HepG2 (cell line): Measurements from ENCODE around the gene UNC93A. TPM values are rescaled to one million over a fixed set of nuclear protein-coding genes. Genes with fewer than 3 reads are reported as not detected.
A peak's percentile ranks its signal among the peaks of the same experiment; 100 is the strongest.

Source experiments
- ARHGAP35 ChIP-seq: sonication (generic); formaldehyde crosslinking; IDR thresholded peaks from 2 replicates; pipeline ENCODE4 v1.9.0; 2022; ENCODE audit warnings: mild to moderate bottlenecking, inconsistent platforms, moderate library complexity, missing genetic modification reagents, borderline replicate concordance
- CEBPG ChIP-seq: IDR thresholded peaks from 2 replicates; pipeline ENCODE4 v1.6.1; 2016
- CHCHD3 ChIP-seq: sonication (generic); formaldehyde crosslinking; IDR thresholded peaks from 2 replicates; pipeline ENCODE4 v1.8.0; 2022; ENCODE audit warnings: mild to moderate bottlenecking, missing genetic modification reagents, moderate library complexity
- FOSL2 ChIP-seq: sonication (generic); formaldehyde crosslinking; IDR thresholded peaks from 2 replicates; pipeline ENCODE4 v1.4.0; 2020; ENCODE audit warnings: missing genetic modification reagents
- FOXA1 ChIP-seq, 2 experiments: fragments of 450-650 bp in 1 of 2; sonication (generic) in 1 of 2; formaldehyde crosslinking in 1 of 2; IDR thresholded peaks; 2 replicates each; pipeline versions ENCODE4 v1.4.0 to v1.6.1; 2016 to 2020; ENCODE audit warnings: missing genetic modification reagents in 1 of 2
- FOXJ3 ChIP-seq: sonication (generic); formaldehyde crosslinking; IDR thresholded peaks from 2 replicates; pipeline ENCODE4 v1.4.0; 2020; ENCODE audit warnings: missing genetic modification reagents, mild to moderate bottlenecking, borderline replicate concordance
- FOXM1 ChIP-seq: sonication (generic); formaldehyde crosslinking; IDR thresholded peaks from 2 replicates; pipeline ENCODE4 v1.5.0; 2020; ENCODE audit warnings: missing genetic modification reagents
- GLI4 ChIP-seq: sonication (generic); formaldehyde crosslinking; IDR thresholded peaks from 2 replicates; pipeline ENCODE4 v1.5.1; 2020; ENCODE audit warnings: missing genetic modification reagents, mild to moderate bottlenecking, moderate library complexity, borderline replicate concordance
- KDM4B ChIP-seq: sonication (generic); formaldehyde crosslinking; IDR thresholded peaks from 2 replicates; pipeline ENCODE4 v1.4.0; 2020; ENCODE audit warnings: missing genetic modification reagents
- LCORL ChIP-seq, 2 experiments: fragments of 450-650 bp in 1 of 2; sonication (generic) in 1 of 2; formaldehyde crosslinking in 1 of 2; IDR thresholded peaks; 2 replicates each; pipeline versions ENCODE4 v1.5.0 to v1.6.1; 2017 to 2020; ENCODE audit warnings: antibody characterized with exemption in 1 of 2, missing genetic modification reagents in 1 of 2
- MEIS1 ChIP-seq: sonication (generic); formaldehyde crosslinking; IDR thresholded peaks from 2 replicates; pipeline ENCODE4 v1.9.0; 2021; ENCODE audit warnings: mild to moderate bottlenecking, missing genetic modification reagents, moderate library complexity, borderline replicate concordance
- RAD21 ChIP-seq: fragments of 450-650 bp; formaldehyde crosslinking; IDR thresholded peaks from 2 replicates; pipeline ENCODE4 v1.5.0; 2020; ENCODE audit warnings: mild to moderate bottlenecking
- SAP130 ChIP-seq: IDR thresholded peaks from 2 replicates; pipeline ENCODE4 v1.6.1; 2016; ENCODE audit warnings: low read depth
- SKI ChIP-seq: fragments of 450-650 bp; IDR thresholded peaks from one replicate; pipeline ENCODE4 v1.6.1; 2018; ENCODE audit warnings: mild to moderate bottlenecking; ENCODE audit not compliant: partially characterized antibody
- SOX13 ChIP-seq, 3 experiments: fragments of 450-650 bp in 1 of 3; sonication (generic) in 1 of 3; formaldehyde crosslinking in 1 of 3; IDR thresholded peaks in 2 of 3; conservative IDR thresholded peaks in 1 of 3; 2 replicates each; pipeline versions ENCODE4 v1.5.0 to v1.6.1; 2016 to 2020; ENCODE audit warnings: antibody characterized with exemption in 1 of 3, mild to moderate bottlenecking in 1 of 3, missing compliant biosample characterization in 1 of 3, missing genetic modification reagents in 1 of 3, moderate library complexity in 1 of 3
- SSRP1 ChIP-seq: IDR thresholded peaks from 2 replicates; pipeline ENCODE4 v1.6.1; 2016; ENCODE audit warnings: control low read depth
- ZFX ChIP-seq: sonication (generic); formaldehyde crosslinking; IDR thresholded peaks from 2 replicates; pipeline ENCODE4 v1.4.0; 2020; ENCODE audit warnings: mild to moderate bottlenecking, low read depth, missing genetic modification reagents, moderate library complexity
- ZNF292 ChIP-seq: sonication (generic); formaldehyde crosslinking; IDR thresholded peaks from 2 replicates; pipeline ENCODE4 v1.8.1; 2022; ENCODE audit warnings: mild to moderate bottlenecking, low read depth, missing genetic modification reagents, borderline replicate concordance
- ZNF3 ChIP-seq: IDR thresholded peaks from 2 replicates; pipeline ENCODE4 v1.7.0; 2017; ENCODE audit warnings: inconsistent platforms
- ZNF451 ChIP-seq: sonication (generic); formaldehyde crosslinking; IDR thresholded peaks from 2 replicates; pipeline ENCODE4 v1.5.0; 2020; ENCODE audit warnings: mild to moderate bottlenecking, missing genetic modification reagents
- ZNF572 ChIP-seq: sonication (generic); formaldehyde crosslinking; IDR thresholded peaks from 2 replicates; pipeline ENCODE4 v1.5.1; 2020; ENCODE audit warnings: mild to moderate bottlenecking, missing genetic modification reagents
- ZNF674 ChIP-seq: sonication (generic); formaldehyde crosslinking; IDR thresholded peaks from 2 replicates; pipeline ENCODE4 v1.5.0; 2020; ENCODE audit warnings: low read depth, mild to moderate bottlenecking, missing genetic modification reagents
- ZNF749 ChIP-seq: sonication (generic); formaldehyde crosslinking; IDR thresholded peaks from 2 replicates; pipeline ENCODE4 v1.8.0; 2022; ENCODE audit warnings: mild to moderate bottlenecking, missing genetic modification reagents, moderate library complexity, borderline replicate concordance
- ZNF772 ChIP-seq: sonication (generic); formaldehyde crosslinking; IDR thresholded peaks from 2 replicates; pipeline ENCODE4 v1.5.0; 2020; ENCODE audit warnings: mild to moderate bottlenecking, missing genetic modification reagents
- ZNF773 ChIP-seq: sonication (generic); formaldehyde crosslinking; IDR thresholded peaks from 2 replicates; pipeline ENCODE4 v1.4.0; 2020; ENCODE audit warnings: missing genetic modification reagents, borderline replicate concordance
- polyA plus RNA-seq, 8 experiments: library from polyadenylated mRNA; depleted of rRNA in 3 of 8; stranded (reverse) in 7 of 8; unstranded in 1 of 8; fragments of >200 nt; fragmentation: Illumina TruSeq in 4 of 8; extraction: Trizol in 4 of 8; gene quantifications; 2 replicates each; pipeline versions ENCODE4 v1.2.1 to v1.2.3, GENCODE V29; 2011 to 2016; ENCODE audit warnings: low read depth in 4 of 8, missing spikeins in 1 of 8, mixed read lengths in 1 of 8; ENCODE audit not compliant: insufficient read depth in 1 of 8
- total RNA-seq, 5 experiments: library from RNA; depleted of rRNA; stranded (reverse); fragments of >200 nt; fragmentation: Illumina TruSeq; extraction: Trizol; gene quantifications; 2 replicates each; pipeline ENCODE4 v1.2.3, GENCODE V29; 2016; ENCODE audit warnings: low read depth in 1 of 5
- TF ChIP-seq, protein P1 (sequence below): IDR thresholded peaks from 2 replicates; pipeline ENCODE4 v1.6.1; 2016; ENCODE audit warnings: low read depth
- TF ChIP-seq, protein P2 (sequence below): sonication (generic); formaldehyde crosslinking; IDR thresholded peaks from 2 replicates; pipeline ENCODE4 v1.4.0; 2020; ENCODE audit warnings: mild to moderate bottlenecking, low read depth, missing genetic modification reagents

The UNC93A gene
- total and polyA plus RNA-seq, 2 of the 13 experiments (the other 11 are each of a cell fraction or from before 2014, with no cell fraction given), result 11.0 to 42.7 TPM

DNA sequence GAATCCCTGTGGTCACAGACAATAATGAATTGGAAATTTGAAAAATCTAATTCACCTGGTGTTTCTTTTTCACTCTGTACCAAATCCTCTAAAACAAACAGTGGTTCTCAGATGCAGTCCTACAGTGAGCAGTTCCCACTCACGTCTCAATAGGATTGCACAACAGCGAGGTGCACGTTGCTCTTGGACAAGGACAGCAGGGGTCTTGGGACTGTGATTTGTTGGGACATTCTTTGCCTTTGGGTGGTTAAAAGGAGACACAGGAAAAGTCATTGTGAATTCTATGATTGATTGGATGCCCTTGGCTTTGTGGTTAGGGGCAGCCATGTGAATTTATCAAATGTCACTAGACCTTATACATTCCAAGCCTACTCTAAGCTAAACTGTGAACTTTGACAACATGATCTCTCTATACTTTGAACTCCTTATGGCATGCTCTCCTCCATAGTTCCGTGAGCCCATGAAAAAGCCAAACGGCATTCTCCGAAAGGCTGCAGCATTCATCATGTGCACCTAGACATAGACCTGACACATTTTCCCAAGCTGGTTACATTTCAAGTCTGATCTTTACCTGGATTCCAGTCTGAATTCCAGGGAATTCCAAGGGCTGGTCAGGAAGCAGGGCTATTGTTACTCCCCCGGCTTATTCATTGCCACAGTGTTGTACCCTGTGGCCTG lies 647 bp downstream of the UNC93A start (continued):
- TF ChIP-seq ZNF773 (CRISPR knock-in tag), result no peak
- no peak for TF ChIP-seq SKI
- TF ChIP-seq ZNF572 (CRISPR knock-in tag), result no peak
- TF ChIP-seq LCORL (IDR thresholded peaks at IDR 0.05), result no peak
- TF ChIP-seq LCORL (CRISPR knock-in tag; IDR thresholded peaks at IDR 0.05), result peak; percentile 44; the same call in 1 of the 2 replicates
- TF ChIP-seq FOSL2, result peak; percentile 69; the same call in 1 of the 2 replicates
- no peak for TF ChIP-seq SSRP1 (CRISPR knock-in tag)
- no peak for TF ChIP-seq FOXA1 (IDR thresholded peaks at IDR 0.05)
- TF ChIP-seq FOXA1 (CRISPR knock-in tag; IDR thresholded peaks at IDR 0.05), result 0 out of 2 replicates have a peak, but pooled peaks have one; percentile 12
- TF ChIP-seq ZNF749 (CRISPR knock-in tag), result no peak
- no peak for TF ChIP-seq FOXM1 (CRISPR knock-in tag)
- TF ChIP-seq ZNF674, result no peak
- TF ChIP-seq CEBPG (CRISPR knock-in tag), result peak; percentile 99
- no peak for TF ChIP-seq ZNF451 (CRISPR knock-in tag)
- TF ChIP-seq FOXJ3 (CRISPR knock-in tag), result no peak; the same call in 1 of the 2 replicates
- peak; percentile 8; the same call in 1 of the 2 replicates for TF ChIP-seq ZFX (CRISPR knock-in tag)
- TF ChIP-seq SAP130, result no peak; the same call in 1 of the 2 replicates
- TF ChIP-seq SOX13 (IDR thresholded peaks at IDR 0.05), result no peak; the same call in 1 of the 2 replicates
- peak in 1 of 2 experiments; percentile 72; a peak in 1 of 4 replicates for TF ChIP-seq SOX13 (CRISPR knock-in tag; conservative IDR thresholded peaks at IDR 0.05 in 1 of 2, IDR thresholded peaks at IDR 0.05 in 1 of 2)
- TF ChIP-seq ZNF292 (CRISPR knock-in tag), result peak; percentile 64; the same call in 1 of the 2 replicates
- TF ChIP-seq CHCHD3 (CRISPR knock-in tag), result no peak
- 0 out of 2 replicates have a peak, but pooled peaks have one; percentile 73 for TF ChIP-seq ARHGAP35
- TF ChIP-seq RAD21, result peak; percentile 15
- no peak; the same call in 1 of the 2 replicates for TF ChIP-seq MEIS1
- no peak for TF ChIP-seq KDM4B
- TF ChIP-seq ZNF772, result no peak
- TF ChIP-seq, protein P1, sequence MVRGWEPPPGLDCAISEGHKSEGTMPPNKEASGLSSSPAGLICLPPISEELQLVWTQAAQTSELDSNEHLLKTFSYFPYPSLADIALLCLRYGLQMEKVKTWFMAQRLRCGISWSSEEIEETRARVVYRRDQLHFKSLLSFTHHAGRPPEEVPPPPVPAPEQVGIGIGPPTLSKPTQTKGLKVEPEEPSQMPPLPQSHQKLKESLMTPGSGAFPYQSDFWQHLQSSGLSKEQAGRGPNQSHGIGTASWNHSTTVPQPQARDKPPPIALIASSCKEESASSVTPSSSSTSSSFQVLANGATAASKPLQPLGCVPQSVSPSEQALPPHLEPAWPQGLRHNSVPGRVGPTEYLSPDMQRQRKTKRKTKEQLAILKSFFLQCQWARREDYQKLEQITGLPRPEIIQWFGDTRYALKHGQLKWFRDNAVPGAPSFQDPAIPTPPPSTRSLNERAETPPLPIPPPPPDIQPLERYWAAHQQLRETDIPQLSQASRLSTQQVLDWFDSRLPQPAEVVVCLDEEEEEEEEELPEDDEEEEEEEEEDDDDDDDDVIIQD, result no peak
- no peak for TF ChIP-seq ZNF3 (CRISPR knock-in tag)
- no peak for TF ChIP-seq GLI4
- TF ChIP-seq, protein P2, sequence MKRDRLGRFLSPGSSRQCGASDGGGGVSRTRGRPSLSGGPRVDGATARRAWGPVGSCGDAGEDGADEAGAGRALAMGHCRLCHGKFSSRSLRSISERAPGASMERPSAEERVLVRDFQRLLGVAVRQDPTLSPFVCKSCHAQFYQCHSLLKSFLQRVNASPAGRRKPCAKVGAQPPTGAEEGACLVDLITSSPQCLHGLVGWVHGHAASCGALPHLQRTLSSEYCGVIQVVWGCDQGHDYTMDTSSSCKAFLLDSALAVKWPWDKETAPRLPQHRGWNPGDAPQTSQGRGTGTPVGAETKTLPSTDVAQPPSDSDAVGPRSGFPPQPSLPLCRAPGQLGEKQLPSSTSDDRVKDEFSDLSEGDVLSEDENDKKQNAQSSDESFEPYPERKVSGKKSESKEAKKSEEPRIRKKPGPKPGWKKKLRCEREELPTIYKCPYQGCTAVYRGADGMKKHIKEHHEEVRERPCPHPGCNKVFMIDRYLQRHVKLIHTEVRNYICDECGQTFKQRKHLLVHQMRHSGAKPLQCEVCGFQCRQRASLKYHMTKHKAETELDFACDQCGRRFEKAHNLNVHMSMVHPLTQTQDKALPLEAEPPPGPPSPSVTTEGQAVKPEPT (CRISPR knock-in tag), result no peak
